ENCODE measurements around the gene PTPRT. TPM values are rescaled to one million over a fixed set of nuclear protein-coding genes. Genes with fewer than 3 reads are reported as not detected.

Gene PTPRT
- total RNA-seq, 1 experiment from 2014 or later: not detected

- no peaks in the 10 kb centered on the region for H3K9me2 ChIP-seq (ENCODE audit: insufficient read depth)
- H3K9me3 ChIP-seq (ENCODE audit: control insufficient read depth in 1 of 2, insufficient read depth in 1 of 2, low read depth in 1 of 2, low read length in 2 of 2): no peaks in the 10 kb centered on the region
- RAD21 ChIA-PET (ENCODE audit: low non-redundant PET in 1 of 2, low total read pairs in 2 of 2, uncharacterized antibody in 2 of 2, unreplicated experiment in 2 of 2): no interaction called here
- no peak overlapping the region for H3K4me3 ChIP-seq (replicated peaks in 1 of 2; ENCODE audit: low read depth in 1 of 2, low read length in 2 of 2)
- DNase-seq (ENCODE audit: low read depth, low spot score) (no peak), ATAC-seq (no peak)
- TF ChIP-seq EZH2 (IDR thresholded peaks at IDR 0.05) (no peak), ZFX (IDR thresholded peaks at IDR 0.05) (no peak), CEBPB (IDR thresholded peaks at IDR 0.05; ENCODE audit: low read depth) (no peak), SRF (IDR thresholded peaks at IDR 0.05; ENCODE audit: low read depth) (no peak), YY1 (IDR thresholded peaks at IDR 0.05; ENCODE audit: extremely low read depth, insufficient replicate concordance, low read depth, low read length) (no peak), REST (IDR thresholded peaks at IDR 0.05; ENCODE audit: low read depth) (no peak), TCF7L2 (IDR thresholded peaks at IDR 0.05; ENCODE audit: borderline replicate concordance, extremely low read depth, insufficient read depth, insufficient read length) (no peak), SIN3A (IDR thresholded peaks at IDR 0.05; ENCODE audit: low read depth) (no peak), EZH2phosphoT487 (IDR thresholded peaks at IDR 0.05; ENCODE audit: borderline replicate concordance) (no peak), CBX3 (IDR thresholded peaks at IDR 0.05; ENCODE audit: low read depth) (no peak), POLR2A (IDR thresholded peaks at IDR 0.05; ENCODE audit: borderline replicate concordance, extremely low read depth, insufficient read depth, insufficient read length) (no peak), RAD21 (IDR thresholded peaks at IDR 0.05; ENCODE audit: low read depth) (no peak), FOSL1 (IDR thresholded peaks at IDR 0.05; ENCODE audit: low read depth) (no peak)
- TF ChIP-seq, protein P1, sequence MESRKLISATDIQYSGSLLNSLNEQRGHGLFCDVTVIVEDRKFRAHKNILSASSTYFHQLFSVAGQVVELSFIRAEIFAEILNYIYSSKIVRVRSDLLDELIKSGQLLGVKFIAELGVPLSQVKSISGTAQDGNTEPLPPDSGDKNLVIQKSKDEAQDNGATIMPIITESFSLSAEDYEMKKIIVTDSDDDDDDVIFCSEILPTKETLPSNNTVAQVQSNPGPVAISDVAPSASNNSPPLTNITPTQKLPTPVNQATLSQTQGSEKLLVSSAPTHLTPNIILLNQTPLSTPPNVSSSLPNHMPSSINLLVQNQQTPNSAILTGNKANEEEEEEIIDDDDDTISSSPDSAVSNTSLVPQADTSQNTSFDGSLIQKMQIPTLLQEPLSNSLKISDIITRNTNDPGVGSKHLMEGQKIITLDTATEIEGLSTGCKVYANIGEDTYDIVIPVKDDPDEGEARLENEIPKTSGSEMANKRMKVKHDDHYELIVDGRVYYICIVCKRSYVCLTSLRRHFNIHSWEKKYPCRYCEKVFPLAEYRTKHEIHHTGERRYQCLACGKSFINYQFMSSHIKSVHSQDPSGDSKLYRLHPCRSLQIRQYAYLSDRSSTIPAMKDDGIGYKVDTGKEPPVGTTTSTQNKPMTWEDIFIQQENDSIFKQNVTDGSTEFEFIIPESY (IDR thresholded peaks at IDR 0.05; ENCODE audit: extremely low read depth, insufficient replicate concordance, low read length): no peak
- no peak overlapping the region for H3K27ac ChIP-seq (ENCODE audit: low read depth, low read length)
- H3K79me2 ChIP-seq (ENCODE audit: insufficient read depth, low read length): no peaks in the 10 kb centered on the region
- H3K27me3 ChIP-seq (ENCODE audit: insufficient read depth, low read length): no peaks in the 10 kb centered on the region
- no peak overlapping the region for H3K9ac ChIP-seq (ENCODE audit: low read length)
- CTCF ChIA-PET: no interaction called here
- no peaks in the 10 kb centered on the region for H3K36me3 ChIP-seq (ENCODE audit: control insufficient read depth in 1 of 2, insufficient read depth in 2 of 2, low read length in 2 of 2)
- no peaks in the 10 kb centered on the region for H3K4me1 ChIP-seq (ENCODE audit: control insufficient read depth in 1 of 2, insufficient read depth in 2 of 2, low read length in 2 of 2)
- no peak overlapping the region for H3K4me2 ChIP-seq (ENCODE audit: low read length)
- H2AFZ ChIP-seq (ENCODE audit: low read depth, low read length, poor library complexity, severe bottlenecking): no peak overlapping the region
- POLR2A ChIA-PET: no interaction called here
- intact Hi-C loops (cut with micrococcal nuclease): no loop called here
- no TSS peak for BruUV-seq (replicated peaks)
- H4K20me1 ChIP-seq (ENCODE audit: insufficient read depth): no peaks in the 10 kb centered on the region
Observed at GRCh38 chr20:43124241-43124640, 65.5 kb downstream of the PTPRT start.

All from HCT116 (cell line).